Measurements from ENCODE around the gene IQUB.

- TF ChIP-seq, protein P1, sequence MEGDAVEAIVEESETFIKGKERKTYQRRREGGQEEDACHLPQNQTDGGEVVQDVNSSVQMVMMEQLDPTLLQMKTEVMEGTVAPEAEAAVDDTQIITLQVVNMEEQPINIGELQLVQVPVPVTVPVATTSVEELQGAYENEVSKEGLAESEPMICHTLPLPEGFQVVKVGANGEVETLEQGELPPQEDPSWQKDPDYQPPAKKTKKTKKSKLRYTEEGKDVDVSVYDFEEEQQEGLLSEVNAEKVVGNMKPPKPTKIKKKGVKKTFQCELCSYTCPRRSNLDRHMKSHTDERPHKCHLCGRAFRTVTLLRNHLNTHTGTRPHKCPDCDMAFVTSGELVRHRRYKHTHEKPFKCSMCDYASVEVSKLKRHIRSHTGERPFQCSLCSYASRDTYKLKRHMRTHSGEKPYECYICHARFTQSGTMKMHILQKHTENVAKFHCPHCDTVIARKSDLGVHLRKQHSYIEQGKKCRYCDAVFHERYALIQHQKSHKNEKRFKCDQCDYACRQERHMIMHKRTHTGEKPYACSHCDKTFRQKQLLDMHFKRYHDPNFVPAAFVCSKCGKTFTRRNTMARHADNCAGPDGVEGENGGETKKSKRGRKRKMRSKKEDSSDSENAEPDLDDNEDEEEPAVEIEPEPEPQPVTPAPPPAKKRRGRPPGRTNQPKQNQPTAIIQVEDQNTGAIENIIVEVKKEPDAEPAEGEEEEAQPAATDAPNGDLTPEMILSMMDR (IDR thresholded peaks at IDR 0.05; ENCODE audit: low read depth, low read length, poor library complexity, severe bottlenecking), result no peak
- no peak for TF ChIP-seq EZH2phosphoT487 (IDR thresholded peaks at IDR 0.05; ENCODE audit: borderline replicate concordance, low read length)
Observed at GRCh38 chr7:123505221-123505620, 29.2 kb downstream of the IQUB start.

All from DOHH2 (cell line).